ENCODE data around the gene HDAC8. TPM values are rescaled to one million over a fixed set of nuclear protein-coding genes. Genes with fewer than 3 reads are reported as not detected.

HDAC8 gene
- total and polyA plus RNA-seq, 9 donors, result 15.4 to 22.0 (median 17.7) TPM

DNA sequence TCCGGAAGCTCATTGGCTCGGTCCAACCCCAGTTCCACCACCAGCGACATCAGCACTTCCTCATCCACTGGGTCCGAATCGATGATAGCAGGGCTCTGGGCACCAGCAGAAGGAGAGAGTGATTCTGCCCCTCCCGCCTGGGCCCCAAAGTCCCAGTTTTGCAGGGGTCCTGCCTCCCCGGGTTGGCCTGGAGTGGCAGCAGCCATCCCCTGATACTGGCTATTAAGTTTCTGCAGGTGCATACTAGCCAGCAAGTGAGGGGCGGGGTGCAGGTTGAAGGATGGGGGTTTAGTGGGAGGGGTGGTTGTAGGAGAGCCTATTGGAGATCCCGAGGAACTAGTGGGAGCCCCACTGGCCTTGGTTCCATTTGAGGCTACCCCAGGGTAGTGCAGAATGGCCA is 270.9 kb downstream of the HDAC8 start:
- no peak overlapping the region for H3K27ac ChIP-seq (ENCODE audit: low read length)
- WGBS (ENCODE audit: insufficient coverage), result 76% methylated on average over 8 of the region's 9 CpGs
- H3K4me1 ChIP-seq (ENCODE audit: control insufficient read depth, insufficient read depth, low read length), result peaks cover 7% of the 10 kb centered on the region
- H3K27me3 ChIP-seq (ENCODE audit: control insufficient read depth, insufficient read depth, low read length), result peaks cover 84% of the 10 kb centered on the region
- no peak for DNase-seq
- H3K4me3 ChIP-seq (ENCODE audit: low read length), result no peak overlapping the region
- H3K36me3 ChIP-seq (ENCODE audit: control insufficient read depth, insufficient read depth, low read length), result peaks cover 9% of the 10 kb centered on the region
- H3K9me3 ChIP-seq (replicated peaks; ENCODE audit: control insufficient read depth, low read depth, low read length), result no peaks in the 10 kb centered on the region

DNA sequence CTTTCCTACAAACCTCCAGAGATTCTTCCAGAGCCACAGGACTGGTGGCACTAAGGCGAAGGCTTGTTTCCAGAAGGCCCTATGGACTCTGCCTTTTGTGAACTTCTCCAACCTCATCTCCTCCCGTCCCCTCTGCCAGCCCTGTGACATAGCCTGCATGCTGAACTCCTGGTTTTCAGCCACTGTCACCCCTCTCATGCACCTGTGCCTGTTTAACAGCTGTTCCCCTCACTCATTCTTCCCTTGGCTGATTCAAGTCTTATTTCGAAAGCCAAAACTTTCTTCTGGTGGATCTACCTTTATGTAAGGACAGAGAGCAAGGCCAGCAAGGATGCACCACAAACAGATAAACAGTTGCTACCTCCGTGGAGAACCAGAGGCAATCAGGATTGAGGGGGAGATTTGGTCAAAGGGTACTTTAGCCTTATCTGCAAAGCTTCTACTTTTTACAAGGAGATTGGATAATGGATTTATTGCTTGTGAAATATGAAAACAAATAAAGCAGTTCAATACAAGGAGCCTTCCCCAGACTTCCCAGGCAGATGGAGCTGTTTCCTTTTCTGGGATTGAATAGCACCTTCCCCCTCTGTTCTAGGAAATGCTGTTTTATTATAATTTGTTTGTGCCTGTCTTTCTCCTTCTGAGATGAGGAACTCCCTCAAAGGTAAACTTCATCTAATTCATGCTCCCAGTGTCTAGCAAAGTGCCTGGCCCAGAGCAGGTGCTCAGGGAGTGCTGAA is 272.6 kb downstream of the HDAC8 start:
- no peak for DNase-seq

DNA sequence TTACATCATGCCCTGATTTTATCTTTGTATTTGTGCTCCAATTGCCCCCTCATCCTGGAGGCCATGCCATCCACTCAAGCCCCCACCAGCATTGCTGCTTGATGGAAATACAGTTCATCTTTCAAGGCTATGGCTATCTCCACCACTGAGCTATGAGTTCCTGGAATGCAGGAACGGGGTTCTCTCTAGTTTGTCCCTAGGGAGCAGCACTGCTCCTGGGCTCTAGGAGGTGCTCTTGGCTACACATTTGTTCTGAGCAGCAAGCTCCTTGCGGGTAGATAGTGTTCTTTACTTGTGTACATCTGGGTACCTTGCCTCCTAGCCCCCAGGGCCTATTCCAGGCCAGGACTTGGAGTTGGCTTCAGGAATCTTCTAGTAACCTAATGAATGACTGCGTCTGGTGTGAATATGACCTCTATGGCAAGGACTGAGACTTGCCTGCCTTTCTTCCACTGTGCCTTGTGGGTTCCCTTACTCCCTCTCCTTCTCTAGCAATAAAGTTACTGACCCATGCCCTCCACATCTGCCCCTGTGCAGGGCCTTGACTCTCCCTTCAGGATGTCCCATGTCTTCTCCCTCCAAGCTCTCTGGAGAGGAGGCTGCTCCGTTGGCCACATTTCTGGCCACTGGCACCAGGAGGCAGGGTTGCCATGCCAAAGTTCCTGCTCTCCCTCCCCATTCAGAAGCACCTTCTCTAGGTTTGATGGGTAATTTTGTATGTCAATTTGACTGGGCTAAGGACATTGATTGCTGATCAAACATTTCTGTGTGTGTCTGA is 274.5 kb downstream of the HDAC8 start:
- Histone ChIP-seq H3K4me3 (ENCODE audit: low read length) (no peak overlapping the region), H3K27ac (ENCODE audit: low read length) (no peak overlapping the region), H3K4me1 (ENCODE audit: control insufficient read depth, insufficient read depth, low read length) (peaks cover 2% of the 10 kb centered on the region), H3K27me3 (ENCODE audit: control insufficient read depth, insufficient read depth, low read length) (peaks cover 63% of the 10 kb centered on the region), H3K9me3 (replicated peaks; ENCODE audit: control insufficient read depth, low read depth, low read length) (no peaks in the 10 kb centered on the region), H3K36me3 (ENCODE audit: control insufficient read depth, insufficient read depth, low read length) (peaks cover 9% of the 10 kb centered on the region)
- WGBS (ENCODE audit: insufficient coverage), result 31% methylated on average over 2 of the region's 4 CpGs
- no peak for DNase-seq

More for the DNA sequence above, 272.6 kb downstream of the HDAC8 start:
- Histone ChIP-seq H3K4me3 (ENCODE audit: low read length) (no peak overlapping the region), H3K9me3 (replicated peaks; ENCODE audit: control insufficient read depth, low read depth, low read length) (no peaks in the 10 kb centered on the region), H3K36me3 (ENCODE audit: control insufficient read depth, insufficient read depth, low read length) (peaks cover 9% of the 10 kb centered on the region), H3K27me3 (ENCODE audit: control insufficient read depth, insufficient read depth, low read length) (peaks cover 77% of the 10 kb centered on the region), H3K4me1 (ENCODE audit: control insufficient read depth, insufficient read depth, low read length) (peaks cover 4% of the 10 kb centered on the region), H3K27ac (ENCODE audit: low read length) (no peak overlapping the region)
- 55% methylated on average over 2 of the region's 4 CpGs for WGBS (ENCODE audit: insufficient coverage)

DNA sequence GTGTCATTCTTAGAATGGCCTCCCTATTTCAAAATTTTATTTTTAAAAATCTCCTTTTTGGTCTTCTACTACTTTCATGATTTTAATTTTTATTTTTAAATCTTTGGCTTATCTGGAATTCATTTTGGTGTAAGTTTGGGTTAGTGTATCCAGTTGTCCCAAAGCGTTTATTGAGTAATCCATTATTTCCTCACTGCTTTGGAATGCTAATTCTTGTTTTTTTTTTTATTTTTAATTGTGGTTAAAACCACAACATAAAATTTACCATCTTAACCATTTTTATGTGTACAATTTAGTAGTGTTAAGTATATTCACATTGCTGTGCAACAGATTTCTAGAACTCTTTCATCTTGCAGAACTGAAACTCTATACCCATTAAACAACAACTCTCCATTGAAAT is 275.7 kb downstream of the HDAC8 start:
- no peaks in the 10 kb centered on the region for H3K9me3 ChIP-seq (replicated peaks; ENCODE audit: control insufficient read depth, low read depth, low read length)
- peaks cover 9% of the 10 kb centered on the region for H3K36me3 ChIP-seq (ENCODE audit: control insufficient read depth, insufficient read depth, low read length)
- H3K4me1 ChIP-seq (ENCODE audit: control insufficient read depth, insufficient read depth, low read length), result peaks cover 2% of the 10 kb centered on the region
- peaks cover 52% of the 10 kb centered on the region for H3K27me3 ChIP-seq (ENCODE audit: control insufficient read depth, insufficient read depth, low read length)
- no peak for DNase-seq
- no peak overlapping the region for H3K4me3 ChIP-seq (ENCODE audit: low read length)
- no CpG with 5 or more reads among the region's 1 CpG for WGBS (ENCODE audit: insufficient coverage)
- no peak overlapping the region for H3K27ac ChIP-seq (ENCODE audit: low read length)

DNA sequence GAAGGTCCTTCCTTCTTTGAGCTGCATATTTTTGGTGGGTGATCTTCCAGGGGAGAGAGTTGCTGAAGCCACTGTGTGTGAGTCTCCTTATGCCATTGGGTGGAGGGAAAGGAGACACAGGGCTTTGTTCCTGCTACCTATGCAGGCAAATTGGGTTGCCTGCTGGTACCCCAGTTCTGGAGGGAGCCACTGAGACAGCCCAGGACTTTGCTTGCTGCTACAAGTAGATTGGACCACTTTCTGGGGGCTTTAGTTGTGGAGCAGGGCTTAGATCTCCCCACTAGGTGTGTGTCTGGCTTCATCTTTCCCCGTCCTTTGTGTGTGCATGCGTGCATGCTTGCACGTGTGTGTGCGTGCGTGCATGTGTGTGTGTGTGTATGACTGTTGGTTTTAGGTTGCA is 276.9 kb downstream of the HDAC8 start:
- 74% methylated on average over 4 of the region's 5 CpGs for WGBS (ENCODE audit: insufficient coverage)
- no peak overlapping the region for H3K4me3 ChIP-seq (ENCODE audit: low read length)
- peaks cover 43% of the 10 kb centered on the region for H3K27me3 ChIP-seq (ENCODE audit: control insufficient read depth, insufficient read depth, low read length)
- peaks cover 2% of the 10 kb centered on the region for H3K4me1 ChIP-seq (ENCODE audit: control insufficient read depth, insufficient read depth, low read length)
- no peaks in the 10 kb centered on the region for H3K36me3 ChIP-seq (ENCODE audit: control insufficient read depth, insufficient read depth, low read length)
- H3K9me3 ChIP-seq (replicated peaks; ENCODE audit: control insufficient read depth, low read depth, low read length), result no peaks in the 10 kb centered on the region
- DNase-seq, result no peak
- H3K27ac ChIP-seq (ENCODE audit: low read length), result no peak overlapping the region

DNA sequence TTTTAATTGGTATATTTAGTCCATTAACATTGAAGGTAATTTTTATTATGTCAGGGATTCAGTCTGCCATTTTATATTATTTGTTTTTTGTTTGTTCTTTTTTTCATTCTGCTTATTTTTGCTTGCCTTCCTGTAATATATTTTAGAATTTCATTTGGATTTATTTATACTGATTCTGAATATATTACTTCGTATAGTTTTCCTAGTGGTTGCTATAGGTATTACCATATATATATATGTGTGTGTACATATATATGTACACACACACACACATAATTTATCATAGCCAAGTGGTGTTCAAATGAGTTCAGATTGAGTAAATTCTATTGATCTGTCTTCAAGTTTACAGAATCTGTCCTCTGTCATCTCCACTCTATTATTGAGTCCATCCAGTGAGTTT is 278.1 kb downstream of the HDAC8 start:
- WGBS (ENCODE audit: insufficient coverage), result no CpG with 5 or more reads among the region's 1 CpG
- no peaks in the 10 kb centered on the region for H3K4me1 ChIP-seq (ENCODE audit: control insufficient read depth, insufficient read depth, low read length)

DNA sequence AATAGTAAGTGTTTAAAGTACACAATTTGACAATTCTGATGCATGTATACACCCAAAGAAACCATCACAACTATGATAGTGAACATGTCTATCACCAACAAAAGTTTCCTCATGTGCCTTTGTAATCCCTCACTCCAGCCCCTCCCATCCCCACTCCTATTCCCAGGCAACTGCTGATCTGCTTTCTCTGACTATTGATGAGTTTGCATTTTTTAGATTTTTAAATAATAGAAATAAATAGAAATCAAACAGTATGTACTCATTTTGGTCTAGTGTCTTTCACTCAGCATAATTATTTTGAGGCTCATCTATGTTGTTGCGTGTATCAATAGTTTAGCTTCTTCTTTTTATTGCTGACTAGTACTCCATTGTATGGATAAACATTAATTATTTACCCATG is 290.3 kb downstream of the HDAC8 start:
- no peaks in the 10 kb centered on the region for H3K9me3 ChIP-seq (replicated peaks; ENCODE audit: control insufficient read depth, low read depth, low read length)
- H3K27me3 ChIP-seq (ENCODE audit: control insufficient read depth, insufficient read depth, low read length), result peaks cover 25% of the 10 kb centered on the region
- H3K27ac ChIP-seq (ENCODE audit: low read length), result no peak overlapping the region
- H3K36me3 ChIP-seq (ENCODE audit: control insufficient read depth, insufficient read depth, low read length), result no peaks in the 10 kb centered on the region
- no peak for DNase-seq
- H3K4me1 ChIP-seq (ENCODE audit: control insufficient read depth, insufficient read depth, low read length), result peaks cover 1% of the 10 kb centered on the region
- no peak overlapping the region for H3K4me3 ChIP-seq (ENCODE audit: low read length)
- no CpG with 5 or more reads among the region's 1 CpG for WGBS (ENCODE audit: insufficient coverage)

More for the DNA sequence above, 278.1 kb downstream of the HDAC8 start:
- no peaks in the 10 kb centered on the region for H3K9me3 ChIP-seq (replicated peaks; ENCODE audit: control insufficient read depth, low read depth, low read length)
- no peaks in the 10 kb centered on the region for H3K36me3 ChIP-seq (ENCODE audit: control insufficient read depth, insufficient read depth, low read length)
- no peak overlapping the region for H3K27ac ChIP-seq (ENCODE audit: low read length)
- no peak for DNase-seq
- H3K27me3 ChIP-seq (ENCODE audit: control insufficient read depth, insufficient read depth, low read length), result peaks cover 34% of the 10 kb centered on the region
- H3K4me3 ChIP-seq (ENCODE audit: low read length), result no peak overlapping the region

DNA sequence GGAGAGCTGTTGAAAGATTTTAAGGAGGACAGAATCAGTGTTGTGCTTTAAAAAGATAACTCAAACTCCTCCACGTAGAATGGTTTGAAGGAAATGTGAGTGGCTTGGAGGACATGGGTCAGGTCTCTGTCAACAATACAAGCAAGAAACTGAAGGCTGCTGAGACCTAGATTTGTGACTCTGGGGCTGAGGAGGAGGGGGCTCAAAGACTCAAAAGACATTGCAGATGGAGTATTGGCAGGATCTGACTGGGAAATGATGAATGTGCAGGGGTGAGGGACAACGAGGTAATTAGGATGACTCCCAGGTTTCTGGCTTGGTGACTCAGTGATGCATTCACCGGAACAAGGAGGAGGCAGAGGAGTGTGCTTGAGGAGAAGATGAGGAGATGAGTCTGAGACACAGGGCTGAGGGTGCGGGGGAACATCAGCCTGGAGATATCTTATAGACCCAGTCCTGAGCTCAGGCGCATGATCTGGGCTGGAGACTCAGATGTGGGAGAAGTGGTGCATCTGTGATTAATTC is 292.3 kb downstream of the HDAC8 start:
- Histone ChIP-seq H3K27ac (ENCODE audit: low read length) (no peak overlapping the region), H3K4me3 (ENCODE audit: low read length) (no peak overlapping the region), H3K9me3 (replicated peaks; ENCODE audit: control insufficient read depth, low read depth, low read length) (no peaks in the 10 kb centered on the region), H3K36me3 (ENCODE audit: control insufficient read depth, insufficient read depth, low read length) (peaks cover 6% of the 10 kb centered on the region), H3K4me1 (ENCODE audit: control insufficient read depth, insufficient read depth, low read length) (peaks cover 9% of the 10 kb centered on the region), H3K27me3 (ENCODE audit: control insufficient read depth, insufficient read depth, low read length) (peaks cover 17% of the 10 kb centered on the region)
- no peak for DNase-seq
- WGBS (ENCODE audit: insufficient coverage), result 67% methylated on average over 5 of the region's 5 CpGs
